GM04504 (cell line): ENCODE data around the gene KCTD2.
"Not testable (repeated sequence)": the region's sequence is repeated elsewhere in the genome, so short reads cannot be mapped to it uniquely, and the experiment has no call there.

Experiments
- DNase-seq: peaks from one replicate; pipeline ENCODE4 v3.0.0-alpha.2; 2012; ENCODE audit warnings: low read depth

KCTD2 gene

DNA sequence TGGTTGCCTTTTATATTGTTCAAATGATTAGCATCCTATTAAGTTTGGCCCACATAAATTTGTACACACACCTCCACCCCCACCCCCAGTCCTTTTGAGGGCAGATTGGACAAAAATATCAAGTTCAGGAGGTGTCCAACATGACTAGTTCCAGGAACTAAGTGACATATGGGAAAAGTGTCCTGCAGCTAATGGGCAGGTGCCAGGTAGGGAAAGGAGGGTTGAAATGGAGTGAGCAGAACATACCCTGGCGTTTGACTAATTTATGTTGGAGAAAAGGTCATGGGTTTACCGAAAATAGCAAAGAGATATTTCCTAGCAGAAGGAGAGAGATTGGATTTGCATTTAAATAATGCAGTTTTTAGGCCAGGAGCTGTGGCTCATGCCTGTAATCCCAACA, 4.9 kb downstream of the KCTD2 start:
- DNase-seq = no peak

DNA sequence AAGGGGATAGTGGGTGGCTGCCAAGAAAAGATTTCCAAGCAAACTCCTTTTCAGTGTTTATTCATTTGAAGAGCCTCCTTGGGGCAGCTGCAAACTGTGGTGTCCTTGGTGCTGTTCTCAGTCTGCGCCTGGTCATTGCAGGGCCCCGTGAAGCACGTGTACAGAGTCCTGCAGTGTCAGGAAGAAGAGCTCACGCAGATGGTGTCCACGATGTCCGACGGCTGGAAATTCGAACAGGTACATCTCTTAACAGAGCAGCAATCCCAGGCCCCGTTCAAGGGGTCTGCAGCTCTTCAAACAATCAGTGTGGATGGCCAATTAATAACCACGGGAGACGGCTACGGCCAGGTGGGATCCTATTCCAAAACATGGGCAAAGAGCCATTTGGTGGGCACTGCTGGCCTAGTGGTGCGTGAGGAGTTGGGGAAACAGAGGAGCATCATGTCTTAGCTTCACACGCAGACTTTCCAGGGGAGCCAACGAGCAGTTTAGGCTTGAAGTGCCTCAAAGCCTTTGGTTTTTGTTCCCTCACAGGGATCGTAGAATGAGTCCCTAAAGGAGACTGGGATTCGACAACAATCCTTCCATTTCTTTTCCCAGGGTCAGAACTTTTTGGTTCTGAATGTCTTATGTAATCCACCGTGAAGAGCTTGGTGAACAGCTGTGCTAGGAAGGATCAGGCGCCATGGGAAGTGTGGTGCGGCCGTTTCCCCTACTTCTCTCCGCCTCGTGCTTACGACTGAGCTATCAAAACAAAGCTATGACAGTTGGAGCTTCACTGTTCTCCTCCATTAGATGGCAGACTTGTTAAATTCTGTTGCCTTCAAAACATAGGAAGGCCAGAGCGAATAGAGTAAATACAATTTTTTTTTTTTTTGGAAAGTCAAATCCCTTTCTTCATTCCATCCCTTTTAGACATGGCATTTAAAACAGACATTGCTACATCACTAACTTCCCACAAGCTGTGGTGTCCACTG, 12.6 kb downstream of the KCTD2 start:
- peak; percentile 61 for DNase-seq

DNA sequence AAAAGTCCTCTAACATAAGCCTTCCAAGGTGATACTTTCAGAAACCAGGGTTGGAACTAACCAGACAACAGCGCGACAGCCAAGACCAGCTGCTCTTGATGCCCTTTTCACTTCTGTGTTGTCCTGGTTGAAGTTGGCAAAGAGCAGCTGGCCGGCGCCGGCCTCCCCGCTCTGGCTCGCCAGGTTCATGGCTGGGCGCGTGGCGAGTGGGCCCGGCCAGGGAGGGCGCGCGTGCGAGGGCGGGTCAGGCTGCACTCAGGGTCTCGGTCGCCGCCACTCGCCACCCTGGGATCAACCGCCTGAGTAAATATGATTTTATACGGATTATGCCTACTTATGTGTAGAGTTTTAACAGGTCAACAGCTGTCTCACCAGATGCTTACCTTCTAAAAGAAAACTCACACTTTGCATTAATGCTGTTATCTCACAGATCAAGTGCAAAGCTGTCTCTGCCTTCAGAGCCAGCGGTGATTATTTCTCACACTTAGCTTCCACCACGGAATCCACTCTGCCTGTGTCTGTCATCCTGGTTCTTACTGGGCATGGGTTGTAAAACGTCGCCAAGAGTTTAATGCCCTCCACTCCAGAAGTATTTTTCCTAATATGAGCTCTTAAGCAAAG, 13.5 kb downstream of the KCTD2 start:
- DNase-seq = no peak

DNA sequence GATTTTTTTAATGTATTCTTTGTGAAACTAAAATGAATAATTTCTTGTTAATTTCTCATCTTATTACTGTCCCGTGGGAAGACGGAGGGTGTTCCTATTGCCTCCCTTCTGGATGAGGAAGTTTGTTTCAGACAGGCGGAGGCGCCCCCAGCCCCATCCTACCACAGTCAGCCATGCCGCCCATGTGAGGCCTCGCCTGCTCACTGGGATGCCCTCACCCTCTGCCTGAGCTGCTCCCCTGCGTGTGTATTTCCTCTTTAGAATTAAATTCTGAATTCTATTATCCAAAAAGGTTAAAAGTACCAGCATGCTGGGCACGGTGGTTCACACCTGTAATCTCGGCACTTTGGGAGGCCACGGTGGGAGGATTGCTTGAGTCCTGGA, 14.0 kb downstream of the KCTD2 start:
- no peak for DNase-seq

DNA sequence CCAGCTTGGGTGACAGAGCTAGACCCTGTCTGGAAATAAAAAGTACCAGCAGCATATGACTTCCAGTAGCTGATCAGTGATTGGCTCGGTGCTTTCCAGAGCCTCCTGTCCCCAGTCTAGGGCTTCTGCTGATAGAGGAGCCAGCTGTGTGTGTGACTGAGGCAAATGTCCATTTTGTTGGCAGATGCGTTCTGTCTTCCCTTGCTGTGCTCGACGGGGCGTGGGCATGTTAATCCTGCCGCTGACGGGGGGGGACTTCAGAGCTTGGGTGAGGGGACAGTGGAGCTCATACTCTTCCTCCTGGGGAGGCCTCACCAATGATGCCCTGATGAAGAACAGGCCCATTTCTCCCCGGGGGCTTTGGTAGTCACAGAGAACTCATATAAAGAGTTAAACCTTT, 14.6 kb downstream of the KCTD2 start:
- DNase-seq = no peak

DNA sequence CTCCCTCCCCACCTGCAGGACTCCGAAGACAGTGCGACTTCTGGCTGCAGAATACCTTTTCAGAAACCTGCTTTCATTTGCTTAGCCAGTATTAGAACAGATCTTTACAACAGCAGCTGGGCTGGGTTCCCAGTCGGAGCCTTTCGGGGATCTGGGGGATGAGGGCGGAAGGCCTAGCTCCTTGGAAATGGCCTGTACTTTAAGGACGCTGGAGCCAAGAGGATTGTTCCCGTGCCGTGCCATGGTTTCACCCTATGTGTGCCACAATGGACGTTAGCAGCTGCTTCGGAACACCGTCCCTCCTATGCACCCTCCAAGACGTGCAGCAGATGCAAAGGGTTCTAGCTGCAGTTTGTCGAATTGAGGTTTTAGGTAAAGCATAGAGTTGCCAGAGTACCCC, 16.2 kb downstream of the KCTD2 start:
- DNase-seq = no peak

DNA sequence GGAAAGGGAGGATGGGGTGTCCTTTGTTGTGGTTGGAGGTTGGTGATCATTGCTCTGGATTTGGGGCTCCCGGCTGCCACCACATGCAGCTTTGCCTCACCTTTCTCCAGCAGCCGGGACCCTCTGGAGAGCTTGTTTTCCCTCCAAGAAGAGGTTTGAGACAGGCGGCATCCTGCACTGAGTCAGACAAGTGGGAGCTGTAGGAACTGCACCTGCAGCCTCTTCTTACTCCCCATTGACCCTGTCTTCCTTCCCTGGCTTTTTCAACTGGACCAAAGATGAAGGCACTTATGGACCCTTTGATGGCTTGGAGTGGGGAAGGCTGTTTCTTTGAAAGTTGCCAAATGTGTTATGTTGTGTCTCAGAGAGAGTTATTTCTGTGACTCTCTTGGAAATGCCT, 16.6 kb downstream of the KCTD2 start:
- DNase-seq = no peak

DNA sequence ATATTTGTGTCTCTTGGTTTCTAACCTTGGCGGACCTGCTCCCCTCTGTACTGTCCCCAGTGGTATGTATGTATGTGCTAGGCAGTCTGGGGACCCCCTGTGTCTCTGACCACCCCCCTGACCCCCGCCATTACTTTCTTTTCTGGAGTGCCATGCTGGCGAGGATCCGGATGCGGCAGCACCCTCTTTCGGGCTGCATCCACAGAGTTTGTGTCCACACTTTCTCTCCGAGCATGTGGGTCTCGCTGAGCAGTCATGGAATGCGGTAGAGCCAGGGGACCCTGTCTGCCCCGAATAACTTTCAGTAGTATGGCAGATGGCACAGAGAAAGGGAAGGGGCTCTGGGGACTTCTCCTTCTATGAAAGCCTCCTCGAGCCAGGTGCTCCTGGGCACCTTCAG, 17.0 kb downstream of the KCTD2 start:
- no peak for DNase-seq

DNA sequence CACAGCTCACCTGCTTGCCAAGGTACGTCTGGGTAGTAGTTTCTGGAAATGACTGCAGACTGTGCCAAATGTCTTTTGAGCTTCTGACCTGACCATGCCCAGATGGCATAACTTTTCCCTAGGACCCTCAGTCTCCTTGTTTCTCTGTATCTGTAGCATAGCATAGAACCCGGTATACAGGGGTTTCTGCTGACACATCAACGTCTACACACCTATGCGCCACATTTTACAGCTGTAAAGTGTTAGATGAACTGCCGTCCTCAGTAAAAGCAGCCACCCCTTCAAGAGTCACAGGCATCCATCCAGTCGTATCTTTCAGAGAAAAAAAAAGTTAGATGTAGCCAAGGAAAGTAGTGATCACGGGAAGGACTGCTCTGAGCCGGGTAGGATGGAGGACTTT, 17.4 kb downstream of the KCTD2 start:
- no peak for DNase-seq

DNA sequence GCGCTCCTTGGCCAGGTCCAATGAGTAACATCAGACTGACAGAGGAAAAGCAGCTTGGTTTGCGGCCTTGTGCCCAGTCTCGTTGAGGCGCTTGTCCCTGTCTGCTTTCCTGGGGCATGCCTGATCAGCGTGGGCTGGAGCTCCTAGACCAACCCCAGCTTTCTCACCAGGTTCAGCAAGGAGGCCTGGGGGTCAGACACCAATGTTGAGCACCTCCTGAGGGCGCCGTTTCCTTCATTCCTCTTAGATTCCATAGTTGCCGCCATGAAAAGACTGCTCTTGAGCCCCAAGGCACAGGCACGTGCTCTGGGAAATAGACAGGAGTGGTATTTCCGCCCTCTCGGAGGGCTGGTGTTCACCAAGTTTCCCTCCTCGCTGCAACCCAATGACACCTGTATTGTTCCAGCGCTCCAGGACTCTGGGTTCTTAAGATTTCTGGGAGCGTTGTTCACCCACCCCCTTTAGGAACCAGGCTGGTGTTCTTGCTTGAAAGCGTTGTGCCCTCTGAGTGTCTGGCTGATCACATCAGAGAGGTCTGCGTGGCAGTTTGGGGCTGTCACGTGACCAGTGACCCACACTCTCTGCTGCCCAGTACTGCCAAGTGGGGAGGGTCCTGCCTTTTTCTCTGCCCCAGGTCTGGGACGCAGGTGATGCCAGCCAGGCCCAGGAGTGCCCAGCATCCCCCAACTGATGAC, 18.0 kb downstream of the KCTD2 start:
- no peak for DNase-seq

DNA sequence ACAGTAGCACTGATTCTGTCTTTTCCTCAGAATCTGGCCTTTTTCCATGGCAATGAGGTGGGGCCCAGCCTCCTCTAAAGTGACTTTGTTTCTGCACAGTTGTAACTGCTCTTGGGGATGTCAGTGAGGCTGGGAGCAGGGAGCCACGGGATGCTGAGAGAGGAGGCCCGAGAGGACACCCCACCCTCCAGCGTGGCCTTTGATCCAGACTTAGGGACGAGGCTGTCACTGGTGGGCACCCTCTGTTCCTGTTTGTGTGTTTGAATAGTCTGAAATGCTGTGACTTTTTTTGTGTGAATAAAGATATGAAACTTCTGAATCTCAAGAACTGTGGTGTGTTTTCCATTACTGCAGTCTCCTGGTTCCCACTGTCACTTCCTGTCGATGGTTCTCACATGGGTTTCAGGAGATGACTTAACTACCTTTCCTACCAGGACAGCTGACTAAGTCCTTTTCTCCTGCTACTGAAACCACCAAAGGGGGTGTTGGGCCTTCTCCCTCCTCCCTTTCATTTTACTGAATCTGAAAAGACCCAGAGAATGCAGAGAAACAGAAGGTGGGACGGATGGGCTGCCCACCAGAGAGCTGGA, 18.6 kb downstream of the KCTD2 start:
- no peak for DNase-seq

DNA sequence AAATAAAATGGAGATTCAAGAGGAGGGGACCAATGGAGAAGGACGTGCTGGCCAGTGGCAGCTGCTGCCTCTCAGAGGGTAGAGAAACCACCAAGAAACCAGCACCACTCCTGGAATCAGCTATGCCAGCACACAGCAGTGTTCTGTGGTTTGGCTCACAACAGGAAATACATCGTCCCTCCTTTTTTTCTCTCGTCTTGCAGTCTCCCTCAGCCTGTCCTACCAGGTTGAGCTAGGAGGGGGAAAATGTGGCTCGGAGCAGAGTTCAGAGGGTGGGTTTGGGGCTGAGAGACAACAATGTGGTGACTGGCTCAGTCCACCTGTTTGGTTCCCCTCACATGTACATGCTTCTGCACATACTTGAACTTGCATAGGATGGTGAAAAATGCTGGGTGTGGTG, 20.8 kb downstream of the KCTD2 start:
- DNase-seq = no peak

DNA sequence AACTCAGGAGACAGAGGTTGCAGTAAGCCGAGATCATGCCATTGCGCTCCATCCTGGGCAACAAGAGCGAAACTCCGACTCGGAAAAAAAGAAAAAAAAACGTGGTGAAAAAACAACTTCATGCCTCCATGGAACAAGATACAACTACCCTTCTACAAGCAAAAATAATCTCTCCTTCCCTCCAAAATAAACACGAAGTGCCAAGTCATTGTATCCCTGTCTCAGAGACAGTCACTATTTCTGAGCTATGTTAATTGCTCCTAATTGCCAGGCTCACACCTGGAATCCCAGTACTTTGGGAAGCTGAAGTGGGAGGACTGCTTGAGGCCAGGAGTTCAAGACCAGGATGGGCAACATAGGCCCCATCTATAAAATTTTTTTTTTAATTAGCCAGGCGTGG, 21.7 kb downstream of the KCTD2 start:
- no peak for DNase-seq

DNA sequence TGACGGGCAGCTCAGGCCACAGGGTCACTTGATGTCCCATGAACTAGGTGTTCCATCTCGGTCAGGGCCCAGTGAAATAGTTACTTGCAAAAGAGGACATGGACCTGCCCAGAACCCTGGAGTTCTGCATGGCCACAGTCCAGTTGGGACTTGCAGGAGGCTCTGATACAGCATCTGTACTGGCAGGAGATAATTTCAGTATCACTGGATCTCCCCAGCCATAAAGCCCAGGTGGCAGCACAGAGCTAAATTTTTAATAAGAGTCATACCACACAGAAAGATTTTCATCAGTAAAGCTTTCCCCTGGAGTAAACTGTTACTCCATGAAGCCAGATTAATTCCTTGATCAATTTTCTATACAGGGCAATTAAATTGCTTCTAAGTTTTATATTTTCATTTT, 22.8 kb downstream of the KCTD2 start:
- DNase-seq = no peak

DNA sequence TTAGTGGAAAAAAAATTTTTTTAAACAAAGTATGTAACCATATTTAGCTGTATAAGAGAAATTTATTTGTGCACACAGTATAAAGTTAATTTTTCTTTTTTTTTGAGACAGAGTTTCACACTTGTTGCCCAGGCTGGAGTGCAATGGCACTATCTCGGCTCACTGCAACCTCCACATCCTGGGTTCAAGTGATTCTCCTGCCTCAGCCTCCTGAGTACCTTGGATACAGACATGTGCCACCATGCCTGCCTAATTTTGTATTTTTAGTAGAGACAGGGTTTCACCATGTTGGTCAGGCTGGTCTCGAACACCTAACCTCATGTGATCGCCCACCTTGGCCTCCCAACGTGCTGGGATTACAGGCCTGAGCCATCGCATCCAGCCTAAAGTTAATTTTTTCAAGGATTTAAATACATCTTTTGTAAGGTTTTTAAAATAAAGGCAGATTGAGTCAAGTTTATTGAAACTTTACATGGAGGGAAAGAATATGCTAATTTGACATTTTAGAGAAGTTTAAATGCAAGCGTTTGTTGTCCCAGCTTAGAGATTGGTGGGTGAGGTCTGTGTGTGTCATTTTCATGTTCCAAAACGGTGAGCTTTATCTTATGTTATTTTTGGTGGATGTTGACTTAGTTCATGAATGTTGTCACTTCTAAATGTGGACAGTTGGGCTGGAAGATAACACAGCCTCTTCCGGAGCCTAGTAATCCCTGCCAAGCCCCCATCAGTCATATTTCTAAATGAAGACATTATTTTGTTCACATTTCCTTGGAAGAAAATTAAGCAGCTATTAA, 24.6 kb downstream of the KCTD2 start:
- not testable (repeated sequence) for DNase-seq

DNA sequence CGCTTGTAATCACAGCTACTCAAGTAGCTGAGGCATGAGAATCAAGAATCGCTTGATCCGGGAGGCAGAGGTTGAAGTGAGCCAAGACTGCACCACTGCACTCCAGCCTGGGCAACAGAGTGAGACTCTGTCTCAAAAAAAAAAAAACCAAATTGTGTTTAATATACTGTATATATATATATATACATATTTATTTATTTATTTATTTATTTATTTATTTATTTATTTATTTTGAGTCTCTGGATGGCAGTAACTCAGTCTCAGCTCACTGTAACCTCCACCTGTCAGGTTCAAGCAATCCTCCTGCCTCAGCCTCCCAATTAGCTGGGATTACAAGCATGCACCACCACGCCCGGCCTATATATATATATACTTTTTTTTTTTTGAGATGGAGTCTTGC, 25.9 kb downstream of the KCTD2 start:
- not testable (repeated sequence) for DNase-seq

DNA sequence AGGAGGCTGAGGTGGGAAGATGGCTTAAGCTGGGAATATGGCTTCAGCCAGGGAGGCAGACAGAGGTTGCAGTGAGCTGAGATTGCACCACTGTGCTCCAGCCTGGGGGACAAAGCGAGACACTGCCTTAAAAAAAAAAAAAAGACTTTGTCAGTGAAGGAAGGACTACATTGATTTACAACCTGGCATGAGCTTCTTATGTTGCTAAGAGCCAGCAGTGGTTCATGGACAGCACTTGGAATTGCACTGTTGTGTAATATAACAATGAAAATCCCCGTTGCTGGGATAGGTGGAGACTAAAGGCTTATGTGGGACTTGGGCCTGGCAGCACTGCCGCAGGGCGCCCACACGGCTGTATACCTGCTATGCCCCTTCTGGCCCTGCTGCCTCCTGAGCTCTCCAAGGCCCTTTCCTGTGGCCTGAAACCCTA, 26.6 kb downstream of the KCTD2 start:
- peak; percentile 65 for DNase-seq

DNA sequence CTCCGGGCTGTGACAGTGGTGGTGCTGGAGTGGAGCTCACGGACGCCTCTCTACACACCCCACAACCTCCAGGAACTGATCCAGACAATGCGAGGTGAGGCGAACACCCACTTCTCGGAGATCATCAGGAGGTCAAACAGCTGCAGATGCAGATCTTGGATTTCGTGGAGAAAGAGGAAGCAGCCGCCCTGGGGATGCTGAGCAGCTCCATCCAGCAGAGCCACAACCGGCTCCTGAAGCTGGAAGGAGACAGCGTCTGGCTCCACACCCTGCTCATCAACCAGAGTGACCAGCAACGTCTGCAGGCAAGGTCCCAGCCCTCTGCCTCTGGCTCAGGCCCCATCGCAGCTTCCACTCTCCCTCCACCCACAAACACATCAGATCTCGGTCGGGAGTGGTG, 27.5 kb downstream of the KCTD2 start:
- no peak for DNase-seq

DNA sequence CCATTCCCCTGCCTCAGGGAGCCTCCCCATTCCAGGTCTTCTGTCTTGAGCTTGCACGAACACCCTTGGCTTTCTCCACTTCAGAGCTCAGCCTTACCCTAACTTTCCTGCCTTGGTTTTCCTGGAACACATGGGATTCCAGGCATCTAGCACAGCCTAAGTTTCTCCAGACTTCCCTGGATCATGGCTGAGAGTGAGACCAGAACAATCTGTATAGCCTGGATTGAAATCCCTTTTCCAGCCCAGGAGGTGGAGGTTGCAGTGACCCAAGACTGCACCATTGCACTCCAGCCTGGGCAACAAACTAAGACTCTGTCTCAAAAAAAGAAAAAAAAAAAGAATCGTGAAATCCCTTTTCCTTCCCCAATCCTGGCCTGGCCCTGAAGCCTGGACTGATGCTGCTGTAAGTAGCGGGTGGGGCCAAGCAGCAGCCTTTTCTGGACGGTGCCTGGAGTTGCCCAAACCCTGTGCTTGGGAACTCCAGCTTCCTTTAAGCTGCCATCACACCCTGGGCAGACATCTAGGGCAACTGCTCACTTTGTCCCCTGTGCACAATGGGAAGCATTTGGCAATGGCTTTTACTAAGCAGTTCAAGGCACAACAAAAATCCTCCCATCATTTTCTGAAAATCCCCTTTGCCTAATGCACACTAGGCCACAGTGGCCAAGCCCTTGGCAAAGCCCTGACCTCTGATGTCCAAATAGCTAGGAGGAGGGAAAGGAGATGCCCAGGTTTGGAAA, 28.7 kb downstream of the KCTD2 start:
- DNase-seq = no peak

DNA sequence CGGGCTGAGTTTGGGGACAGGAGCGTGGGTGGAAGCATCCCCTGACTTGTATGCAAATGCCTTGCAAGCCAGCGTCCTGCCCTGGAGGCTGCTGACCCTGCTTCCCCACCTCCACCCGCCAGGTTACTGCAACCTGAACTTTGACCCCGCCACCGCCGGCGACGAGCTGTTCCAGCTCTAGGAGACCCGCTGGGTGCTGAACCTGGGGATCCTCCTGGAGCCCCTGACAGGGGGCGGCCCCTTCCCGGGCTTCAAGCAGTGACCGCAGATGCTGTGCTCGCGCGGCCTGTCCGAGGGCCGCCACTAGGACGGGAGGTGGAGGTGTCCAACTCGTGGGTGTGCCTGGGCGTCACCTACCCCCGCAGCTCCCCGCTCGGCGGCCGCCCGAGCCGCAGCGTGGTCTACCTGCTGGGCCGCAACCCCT, 30.1 kb downstream of the KCTD2 start:
- DNase-seq = no peak
